ENCODE measurements around the gene PRUNE2. TPM values are rescaled to one million over a fixed set of nuclear protein-coding genes. Genes with fewer than 3 reads are reported as not detected.

The PRUNE2 gene
- total and polyA plus RNA-seq, 4 donors: 1.3 to 4.5 (median 1.6) TPM

DNA sequence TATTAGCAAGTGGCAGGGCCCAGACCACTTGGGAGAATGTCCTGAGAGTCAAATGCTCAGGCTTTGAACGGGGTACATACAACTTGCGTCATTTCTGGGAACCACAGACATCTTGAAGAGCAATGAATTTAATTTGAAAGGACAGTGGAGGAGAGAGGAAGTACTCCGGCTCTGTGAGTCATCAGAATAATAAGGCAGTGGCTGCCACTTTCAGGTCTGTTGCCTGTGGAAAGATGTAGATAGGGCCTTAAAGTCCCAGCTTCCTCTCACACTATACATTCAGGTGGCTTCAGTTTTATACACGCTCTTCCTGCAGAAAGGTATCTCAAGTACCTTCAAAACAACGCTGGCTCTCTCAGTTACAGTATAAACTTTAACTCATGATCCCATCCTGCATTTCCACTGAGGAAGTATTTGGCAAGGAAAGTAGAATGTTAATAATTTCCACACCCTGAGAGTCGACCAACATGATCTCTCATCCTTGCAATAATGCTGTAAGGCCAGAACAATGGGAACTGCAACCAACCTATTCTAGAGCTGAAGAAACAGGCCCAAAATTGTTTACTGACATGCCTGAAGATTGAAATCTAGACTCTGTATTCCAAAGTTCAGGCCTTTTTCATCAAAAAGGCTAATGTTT lies 6.8 kb upstream of the PRUNE2 start:
- Histone ChIP-seq H3K27ac (ENCODE audit: low read depth in 1 of 2, low read length in 2 of 2) (no peak overlapping the region), H3K36me3 (ENCODE audit: control insufficient read depth in 4 of 4, insufficient read depth in 3 of 4, low read depth in 1 of 4, low read length in 3 of 4) (no peaks in the 10 kb centered on the region), H3K27me3 (ENCODE audit: control insufficient read depth in 4 of 4, insufficient read depth in 4 of 4, low read length in 3 of 4) (peaks cover 0 to 5% (median 0%) of the 10 kb centered on the region in 4 donors), H3K4me1 (ENCODE audit: control insufficient read depth in 4 of 4, insufficient read depth in 4 of 4, low read length in 3 of 4) (no peaks in the 10 kb centered on the region), H3K9me3 (ENCODE audit: control insufficient read depth in 4 of 4, low read length in 3 of 4) (no peaks in the 10 kb centered on the region), H3K9ac (ENCODE audit: low read depth in 1 of 2, low read length in 2 of 2) (no peak overlapping the region), H3K4me3 (ENCODE audit: low read depth in 1 of 3, low read length in 3 of 3) (no peak overlapping the region)
- 54% methylated on average over 6 of the region's 6 CpGs for WGBS
- TF ChIP-seq, protein P1, sequence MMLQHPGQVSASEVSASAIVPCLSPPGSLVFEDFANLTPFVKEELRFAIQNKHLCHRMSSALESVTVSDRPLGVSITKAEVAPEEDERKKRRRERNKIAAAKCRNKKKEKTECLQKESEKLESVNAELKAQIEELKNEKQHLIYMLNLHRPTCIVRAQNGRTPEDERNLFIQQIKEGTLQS (IDR thresholded peaks at IDR 0.05): no peak
- TF ChIP-seq RAD21 (IDR thresholded peaks at IDR 0.05) (no peak), TAF1 (conservative IDR thresholded peaks at IDR 0.05) (no peak), HNF4A (conservative IDR thresholded peaks at IDR 0.05) (no peak)
- DNase-seq (ENCODE audit: low spot score): no peak

DNA sequence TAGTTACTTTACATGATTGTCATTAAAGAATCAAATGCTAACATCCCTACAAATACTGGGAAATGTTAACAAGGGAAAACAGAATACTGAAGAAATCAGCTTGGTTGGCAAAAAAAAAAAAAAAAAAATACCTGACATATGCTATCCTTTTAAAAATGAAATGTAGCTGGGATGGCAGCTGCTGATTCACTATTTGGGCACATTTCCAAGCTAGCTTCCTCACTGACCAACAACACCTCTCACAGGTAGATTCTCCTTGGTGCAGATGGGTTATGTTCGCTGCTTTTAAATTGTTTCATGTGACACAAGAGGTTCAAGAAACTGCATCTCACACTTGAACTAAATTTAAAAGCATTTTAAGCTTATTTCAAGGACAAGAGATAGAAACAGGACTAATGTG lies 6.1 kb upstream of the PRUNE2 start:
- no peaks in the 10 kb centered on the region for H3K4me1 ChIP-seq (ENCODE audit: control insufficient read depth in 4 of 4, insufficient read depth in 4 of 4, low read length in 3 of 4)
- no peak for DNase-seq (ENCODE audit: low spot score)
- WGBS: 71% methylated on average over 1 of the region's 1 CpG
- TF ChIP-seq, protein P2, sequence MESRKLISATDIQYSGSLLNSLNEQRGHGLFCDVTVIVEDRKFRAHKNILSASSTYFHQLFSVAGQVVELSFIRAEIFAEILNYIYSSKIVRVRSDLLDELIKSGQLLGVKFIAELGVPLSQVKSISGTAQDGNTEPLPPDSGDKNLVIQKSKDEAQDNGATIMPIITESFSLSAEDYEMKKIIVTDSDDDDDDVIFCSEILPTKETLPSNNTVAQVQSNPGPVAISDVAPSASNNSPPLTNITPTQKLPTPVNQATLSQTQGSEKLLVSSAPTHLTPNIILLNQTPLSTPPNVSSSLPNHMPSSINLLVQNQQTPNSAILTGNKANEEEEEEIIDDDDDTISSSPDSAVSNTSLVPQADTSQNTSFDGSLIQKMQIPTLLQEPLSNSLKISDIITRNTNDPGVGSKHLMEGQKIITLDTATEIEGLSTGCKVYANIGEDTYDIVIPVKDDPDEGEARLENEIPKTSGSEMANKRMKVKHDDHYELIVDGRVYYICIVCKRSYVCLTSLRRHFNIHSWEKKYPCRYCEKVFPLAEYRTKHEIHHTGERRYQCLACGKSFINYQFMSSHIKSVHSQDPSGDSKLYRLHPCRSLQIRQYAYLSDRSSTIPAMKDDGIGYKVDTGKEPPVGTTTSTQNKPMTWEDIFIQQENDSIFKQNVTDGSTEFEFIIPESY (IDR thresholded peaks at IDR 0.05): no peak
- H3K36me3 ChIP-seq (ENCODE audit: control insufficient read depth in 4 of 4, insufficient read depth in 3 of 4, low read depth in 1 of 4, low read length in 3 of 4): no peaks in the 10 kb centered on the region
- no peak overlapping the region for H3K4me3 ChIP-seq (ENCODE audit: low read depth in 1 of 3, low read length in 3 of 3)
- H3K27me3 ChIP-seq (ENCODE audit: control insufficient read depth in 4 of 4, insufficient read depth in 4 of 4, low read length in 3 of 4): peaks cover 0 to 5% (median 0%) of the 10 kb centered on the region in 4 donors
- H3K27ac ChIP-seq (ENCODE audit: low read depth in 1 of 2, low read length in 2 of 2): no peak overlapping the region
- H3K9ac ChIP-seq (ENCODE audit: low read depth in 1 of 2, low read length in 2 of 2): no peak overlapping the region
- H3K9me3 ChIP-seq (ENCODE audit: control insufficient read depth in 4 of 4, low read length in 3 of 4): no peaks in the 10 kb centered on the region

DNA sequence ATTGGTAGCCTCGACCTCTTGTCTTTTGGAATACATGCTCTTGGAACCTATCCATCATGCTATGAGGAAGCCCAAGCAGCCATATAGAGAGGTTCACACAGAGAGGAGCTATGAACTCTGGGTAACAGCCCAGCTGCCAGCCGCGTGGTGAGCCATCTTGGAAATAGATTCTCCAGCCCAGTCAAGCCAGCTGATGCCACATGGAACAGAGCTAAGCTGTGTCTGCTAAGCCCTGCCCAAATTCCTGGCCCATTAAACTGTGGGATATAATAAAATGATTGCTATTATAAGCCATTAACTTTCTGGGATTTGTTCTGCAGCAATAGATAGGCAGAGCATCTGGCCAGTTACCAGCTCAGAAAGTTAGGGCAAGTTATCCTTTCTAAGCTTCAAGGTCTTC lies 4.9 kb upstream of the PRUNE2 start:
- no peak overlapping the region for H3K9ac ChIP-seq (ENCODE audit: low read depth in 1 of 2, low read length in 2 of 2)
- H3K4me1 ChIP-seq (ENCODE audit: control insufficient read depth in 4 of 4, insufficient read depth in 4 of 4, low read length in 3 of 4): peaks cover 2 to 5% (median 3%) of the 10 kb centered on the region in 4 donors
- H3K27ac ChIP-seq (ENCODE audit: low read depth in 1 of 2, low read length in 2 of 2): no peak overlapping the region
- H3K36me3 ChIP-seq (ENCODE audit: control insufficient read depth in 4 of 4, insufficient read depth in 3 of 4, low read depth in 1 of 4, low read length in 3 of 4): no peaks in the 10 kb centered on the region
- peaks cover 0 to 6% (median 2%) of the 10 kb centered on the region in 4 donors for H3K27me3 ChIP-seq (ENCODE audit: control insufficient read depth in 4 of 4, insufficient read depth in 4 of 4, low read length in 3 of 4)
- WGBS: 78% methylated on average over 3 of the region's 3 CpGs
- no peaks in the 10 kb centered on the region for H3K9me3 ChIP-seq (ENCODE audit: control insufficient read depth in 4 of 4, low read length in 3 of 4)
- no peak for DNase-seq (ENCODE audit: low spot score)
- H3K4me3 ChIP-seq (ENCODE audit: low read depth in 1 of 3, low read length in 3 of 3): no peak overlapping the region
- TF ChIP-seq, protein P3, sequence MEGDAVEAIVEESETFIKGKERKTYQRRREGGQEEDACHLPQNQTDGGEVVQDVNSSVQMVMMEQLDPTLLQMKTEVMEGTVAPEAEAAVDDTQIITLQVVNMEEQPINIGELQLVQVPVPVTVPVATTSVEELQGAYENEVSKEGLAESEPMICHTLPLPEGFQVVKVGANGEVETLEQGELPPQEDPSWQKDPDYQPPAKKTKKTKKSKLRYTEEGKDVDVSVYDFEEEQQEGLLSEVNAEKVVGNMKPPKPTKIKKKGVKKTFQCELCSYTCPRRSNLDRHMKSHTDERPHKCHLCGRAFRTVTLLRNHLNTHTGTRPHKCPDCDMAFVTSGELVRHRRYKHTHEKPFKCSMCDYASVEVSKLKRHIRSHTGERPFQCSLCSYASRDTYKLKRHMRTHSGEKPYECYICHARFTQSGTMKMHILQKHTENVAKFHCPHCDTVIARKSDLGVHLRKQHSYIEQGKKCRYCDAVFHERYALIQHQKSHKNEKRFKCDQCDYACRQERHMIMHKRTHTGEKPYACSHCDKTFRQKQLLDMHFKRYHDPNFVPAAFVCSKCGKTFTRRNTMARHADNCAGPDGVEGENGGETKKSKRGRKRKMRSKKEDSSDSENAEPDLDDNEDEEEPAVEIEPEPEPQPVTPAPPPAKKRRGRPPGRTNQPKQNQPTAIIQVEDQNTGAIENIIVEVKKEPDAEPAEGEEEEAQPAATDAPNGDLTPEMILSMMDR (IDR thresholded peaks at IDR 0.05; ENCODE audit: low read depth, low read length, missing input control): no peak
- TF ChIP-seq, protein P2 (IDR thresholded peaks at IDR 0.05): no peak
- TF ChIP-seq HNF4A (conservative IDR thresholded peaks at IDR 0.05) (no peak), TAF1 (conservative IDR thresholded peaks at IDR 0.05) (no peak), SP1 (IDR thresholded peaks at IDR 0.05) (no peak), FOXA1 (IDR thresholded peaks at IDR 0.05) (no peak), YY1 (IDR thresholded peaks at IDR 0.05) (no peak), JUND (IDR thresholded peaks at IDR 0.05) (no peak), RXRA (IDR thresholded peaks at IDR 0.05) (no peak), HNF4G (IDR thresholded peaks at IDR 0.05) (no peak), GABPA (IDR thresholded peaks at IDR 0.05 in 1 of 2, conservative IDR thresholded peaks at IDR 0.05 in 1 of 2) (no peak), RAD21 (IDR thresholded peaks at IDR 0.05) (no peak), EGR1 (IDR thresholded peaks at IDR 0.05; ENCODE audit: low read depth in 2 of 2) (no peak), NR2F2 (IDR thresholded peaks at IDR 0.05) (no peak), FOXA2 (IDR thresholded peaks at IDR 0.05) (no peak)
- TF ChIP-seq, protein P4, sequence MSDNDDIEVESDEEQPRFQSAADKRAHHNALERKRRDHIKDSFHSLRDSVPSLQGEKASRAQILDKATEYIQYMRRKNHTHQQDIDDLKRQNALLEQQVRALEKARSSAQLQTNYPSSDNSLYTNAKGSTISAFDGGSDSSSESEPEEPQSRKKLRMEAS (IDR thresholded peaks at IDR 0.05): no peak
- TF ChIP-seq, protein P1 (IDR thresholded peaks at IDR 0.05): no peak
